Hypothalamus (tissue), 51 donors: ENCODE measurements around the gene NTN5.

Experiments
- DNase-seq, 51 donors: peaks; one replicate each; lab custom pipeline; 2025; lab: John Stamatoyannopoulos, UW

The NTN5 gene

DNA sequence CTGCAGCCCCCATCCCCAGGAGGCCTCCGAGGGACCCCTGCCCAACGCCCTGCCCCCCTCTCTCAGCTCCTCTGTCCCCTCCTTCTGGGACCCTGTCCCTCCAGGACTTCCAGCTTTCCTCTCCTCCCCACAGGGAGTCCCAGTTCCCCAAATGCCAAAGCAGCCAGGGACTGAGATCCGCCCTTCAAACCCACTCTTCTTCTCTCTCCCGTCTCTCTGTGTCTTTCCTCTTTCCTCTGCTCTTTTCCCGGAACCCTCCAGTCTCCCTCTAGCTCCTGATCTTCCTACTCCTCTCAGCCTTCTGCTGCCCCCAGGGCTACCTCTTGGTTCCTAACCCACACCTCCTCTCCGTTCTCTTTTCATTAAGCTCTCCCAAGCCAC, 27.2 kb downstream of the NTN5 start:
- DNase-seq: peak in 3 of 51 donors; percentile 17 to 49 (median 42)

DNA sequence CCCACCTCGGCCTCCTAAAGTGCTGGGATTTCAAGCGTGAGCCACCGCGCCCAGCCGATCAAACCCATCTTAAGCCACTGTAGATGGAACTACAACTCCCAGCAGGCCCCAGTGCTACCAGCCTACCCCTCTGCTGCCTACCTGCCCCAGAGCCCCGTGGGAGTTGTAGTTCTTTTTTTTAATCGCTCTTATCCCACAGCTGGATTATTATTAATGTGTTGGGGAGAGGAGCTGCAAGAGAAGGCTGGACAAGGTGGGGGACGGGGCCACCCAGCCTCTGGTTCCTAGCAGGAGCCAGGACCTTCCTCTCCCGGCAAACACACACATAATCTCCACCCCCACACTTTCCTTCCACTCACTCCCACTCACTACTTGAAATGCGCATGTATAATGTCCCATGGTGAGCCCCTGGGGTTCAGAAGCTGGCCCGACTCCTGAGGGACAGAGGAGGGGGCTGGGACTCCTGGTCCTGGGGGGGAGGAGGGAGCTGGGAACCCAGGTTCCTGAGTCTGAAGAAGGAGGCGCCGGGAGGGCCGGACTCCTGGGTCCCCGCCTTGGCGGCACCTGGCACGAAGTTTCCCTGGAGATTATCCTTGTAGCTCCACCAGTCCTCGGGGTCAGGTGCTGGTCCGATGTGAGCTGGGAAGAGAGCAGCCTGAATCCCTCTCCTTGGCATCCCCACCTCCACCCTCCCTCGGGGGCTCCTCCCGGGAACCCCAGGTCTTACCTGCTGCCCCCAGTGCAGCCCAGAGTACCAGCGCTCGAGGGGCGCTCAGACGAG, 27.8 kb downstream of the NTN5 start:
- peak in 47 of 51 donors; percentile 19 to 87 (median 68) for DNase-seq

DNA sequence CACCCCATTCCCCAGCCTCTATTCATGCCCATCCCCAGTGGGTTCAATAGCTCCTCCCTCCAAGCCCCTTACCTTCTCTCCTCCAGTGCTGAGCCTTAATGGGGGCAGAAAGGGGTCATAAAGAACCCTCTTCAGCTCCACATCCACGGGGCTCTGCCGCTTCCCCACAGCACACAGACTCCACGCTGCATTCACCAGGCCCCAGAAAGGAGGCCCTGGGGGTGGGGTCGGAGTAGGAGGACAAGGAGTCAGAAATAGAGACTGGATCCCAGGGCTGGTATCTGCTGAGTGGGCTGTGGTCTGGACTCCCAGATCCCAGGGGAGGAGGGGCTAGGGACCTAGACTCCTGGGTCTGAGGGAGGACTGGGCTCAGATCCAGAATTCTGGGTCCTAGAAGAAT, 28.5 kb downstream of the NTN5 start:
- DNase-seq: peak in 1 of 51 donors; percentile 61

DNA sequence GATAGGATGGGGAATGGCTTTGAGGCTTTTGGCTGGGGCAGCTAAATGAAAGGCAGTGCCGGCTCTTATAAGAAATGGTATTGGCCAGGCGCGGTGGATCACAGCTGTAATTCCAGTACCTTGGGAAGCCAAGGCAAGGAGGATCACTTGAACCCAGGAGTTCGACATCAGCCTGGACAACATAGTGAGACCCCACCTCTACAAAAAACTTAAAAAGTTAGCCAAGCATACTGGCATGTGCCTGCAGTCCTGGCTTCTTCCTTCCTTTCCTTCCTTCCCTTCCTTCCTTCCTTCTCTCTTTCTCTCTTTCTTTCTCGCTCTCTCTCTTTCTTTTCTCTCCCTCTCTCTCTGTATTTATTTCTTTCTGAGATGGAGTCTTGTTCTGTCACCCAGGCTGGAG, 30.0 kb downstream of the NTN5 start:
- no peak for DNase-seq

DNA sequence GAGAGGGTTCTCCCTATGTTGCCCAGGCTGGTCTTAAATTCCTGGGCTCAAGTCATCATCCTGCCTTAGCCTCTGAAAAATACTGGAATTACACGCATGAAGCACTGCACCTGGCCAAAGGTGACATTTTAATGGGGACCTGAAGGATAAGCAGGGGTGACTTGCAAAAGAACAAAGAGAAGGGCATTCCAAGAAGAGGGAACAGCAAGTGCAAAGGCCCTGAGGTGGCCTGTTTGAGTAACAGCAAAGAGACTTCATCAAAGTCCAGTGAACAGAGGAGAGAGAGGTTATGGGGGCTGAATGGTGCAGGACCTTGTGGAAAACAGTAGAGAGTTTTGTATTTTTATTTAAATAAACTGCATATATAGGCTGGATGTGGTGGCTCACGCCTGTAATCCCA, 31.0 kb downstream of the NTN5 start:
- no peak for DNase-seq

DNA sequence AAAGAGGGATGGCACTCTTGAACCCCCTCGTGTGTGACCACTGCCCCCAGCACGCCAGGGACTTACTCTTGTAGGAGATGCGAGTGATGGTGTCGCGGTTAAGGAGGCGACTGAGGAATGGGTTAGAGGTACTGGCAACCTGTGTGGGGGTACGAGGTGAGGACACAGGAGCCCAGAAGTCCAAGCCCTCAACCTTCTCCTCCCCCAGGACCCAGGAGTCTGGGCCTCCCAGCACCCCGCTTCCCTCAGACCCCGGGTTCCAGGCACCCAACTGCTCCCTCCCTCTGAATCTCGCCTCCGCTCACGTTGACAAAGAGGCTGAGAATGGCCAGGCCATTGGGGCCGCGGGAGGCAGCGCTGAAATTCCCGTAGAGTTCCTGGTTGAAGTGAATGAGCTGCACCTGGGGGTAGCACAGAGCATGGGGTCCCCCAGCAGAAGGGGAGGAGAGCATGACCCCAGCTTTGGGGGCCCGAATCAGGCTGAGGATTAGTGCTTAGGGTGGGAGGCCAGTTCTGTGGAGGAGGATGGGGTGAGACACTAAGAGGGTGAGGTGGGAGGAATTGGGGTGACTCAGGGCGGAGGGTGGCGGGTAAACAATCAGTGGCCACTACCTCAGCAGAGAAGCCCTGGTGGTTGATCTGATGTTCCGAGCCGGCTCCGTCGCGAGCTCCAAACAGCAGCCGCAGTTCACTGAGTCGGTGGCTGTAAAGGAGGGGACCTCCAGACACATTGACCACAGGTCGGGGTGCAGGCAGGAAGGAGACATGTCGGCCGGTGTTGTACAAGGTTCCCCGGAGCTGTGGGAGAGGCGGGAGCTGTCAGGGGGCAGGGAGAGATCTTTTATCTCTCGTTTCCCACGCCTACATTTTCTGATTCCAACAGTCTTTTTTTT, 33.1 kb downstream of the NTN5 start:
- DNase-seq: peak in 1 of 51 donors; percentile 21

DNA sequence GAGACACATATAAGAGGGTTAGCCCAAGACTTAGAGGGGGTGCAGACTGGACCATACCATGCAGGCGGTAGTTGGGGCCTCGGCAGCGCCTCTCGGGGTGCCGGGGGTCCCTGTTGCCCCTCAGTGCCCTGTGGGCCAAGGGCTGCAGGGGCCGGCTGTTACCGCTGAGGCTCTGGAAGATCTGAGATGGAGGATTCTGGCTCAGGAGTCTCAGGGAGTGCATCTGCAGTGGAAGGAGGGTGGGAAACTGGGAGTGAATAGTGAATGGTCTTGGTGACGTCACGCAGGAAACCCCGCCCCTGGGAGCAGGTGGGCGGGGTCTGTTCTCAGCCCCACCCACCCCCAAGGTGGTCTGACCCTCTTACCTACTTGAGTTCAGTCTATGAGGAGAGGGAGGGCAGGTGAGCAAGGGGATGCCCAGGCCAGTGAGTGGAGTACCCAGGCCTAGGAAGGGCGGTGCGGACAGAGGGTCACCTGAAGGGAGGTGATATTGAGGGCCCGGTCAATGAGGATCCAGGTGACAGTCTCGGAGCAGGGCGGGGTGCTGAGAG, 33.9 kb downstream of the NTN5 start:
- DNase-seq: peak in 6 of 51 donors; percentile 19 to 42 (median 31)

DNA sequence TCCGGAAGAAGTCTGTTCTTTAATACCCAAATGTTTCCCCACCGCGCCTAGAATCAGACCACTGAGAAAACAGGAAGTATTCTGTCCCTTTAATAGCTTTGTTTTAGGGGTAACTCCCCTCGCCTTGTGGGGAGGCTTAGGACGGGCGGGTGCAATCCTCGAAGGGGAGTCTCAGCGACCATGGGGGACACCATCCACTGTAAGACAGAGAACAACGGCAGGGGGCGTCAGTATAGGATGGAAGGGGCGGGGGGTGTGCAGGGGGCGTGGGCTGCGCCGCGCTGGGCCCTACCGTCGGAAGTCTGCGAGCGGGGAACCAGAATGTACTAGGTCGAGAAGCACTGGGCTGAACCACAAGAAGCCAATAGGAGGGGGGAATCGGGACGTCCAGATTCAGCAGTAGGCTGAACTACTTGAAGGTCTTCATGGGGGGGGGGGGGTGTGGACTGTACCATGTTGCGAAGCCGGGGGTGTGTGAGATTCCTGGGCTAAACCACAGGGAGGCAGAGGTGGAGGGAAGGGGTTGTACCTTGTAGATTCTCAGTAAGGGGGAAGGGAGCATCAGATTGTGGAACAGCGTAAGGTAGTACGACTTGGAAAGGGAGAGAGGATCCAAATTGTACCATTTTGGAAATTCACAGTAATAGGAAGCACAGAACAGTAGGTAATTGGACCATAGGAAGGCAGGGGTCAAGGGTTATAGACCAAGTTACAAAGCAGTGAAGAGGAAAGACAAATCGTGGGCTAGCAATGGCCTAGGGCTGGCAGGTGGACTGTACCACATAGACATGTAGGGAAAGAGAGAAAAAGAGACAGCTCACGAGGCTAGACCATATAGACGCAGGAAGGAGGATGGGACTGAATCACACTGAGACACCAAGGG, 34.6 kb downstream of the NTN5 start:
- DNase-seq: peak; percentile 47 to 95 (median 81)

DNA sequence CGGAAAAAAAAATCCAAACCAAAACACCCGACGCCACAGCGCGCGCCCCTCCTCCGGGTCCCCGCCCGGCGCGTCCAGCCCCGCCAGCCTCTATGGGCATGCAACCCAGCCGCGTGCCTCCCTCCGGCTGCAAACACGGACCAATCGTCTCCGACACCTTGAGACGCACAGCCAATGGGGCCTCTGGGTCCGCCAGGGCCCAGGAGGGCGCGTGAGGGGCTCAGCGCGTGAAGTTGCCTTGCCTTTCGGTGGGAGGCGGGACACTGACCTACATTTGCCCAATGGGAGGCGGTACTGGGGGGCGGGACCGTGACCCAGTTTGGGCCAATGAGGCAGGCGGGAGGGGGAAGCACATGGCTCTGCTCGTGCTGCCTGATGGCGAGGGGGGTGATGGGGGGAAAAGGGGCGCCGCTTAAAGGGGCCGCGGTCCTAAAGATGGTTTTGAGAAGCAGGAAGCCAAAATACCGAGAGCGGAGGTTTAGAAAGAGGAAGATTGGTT, 35.3 kb downstream of the NTN5 start:
- DNase-seq: peak; percentile 82 to 100 (median 99)

DNA sequence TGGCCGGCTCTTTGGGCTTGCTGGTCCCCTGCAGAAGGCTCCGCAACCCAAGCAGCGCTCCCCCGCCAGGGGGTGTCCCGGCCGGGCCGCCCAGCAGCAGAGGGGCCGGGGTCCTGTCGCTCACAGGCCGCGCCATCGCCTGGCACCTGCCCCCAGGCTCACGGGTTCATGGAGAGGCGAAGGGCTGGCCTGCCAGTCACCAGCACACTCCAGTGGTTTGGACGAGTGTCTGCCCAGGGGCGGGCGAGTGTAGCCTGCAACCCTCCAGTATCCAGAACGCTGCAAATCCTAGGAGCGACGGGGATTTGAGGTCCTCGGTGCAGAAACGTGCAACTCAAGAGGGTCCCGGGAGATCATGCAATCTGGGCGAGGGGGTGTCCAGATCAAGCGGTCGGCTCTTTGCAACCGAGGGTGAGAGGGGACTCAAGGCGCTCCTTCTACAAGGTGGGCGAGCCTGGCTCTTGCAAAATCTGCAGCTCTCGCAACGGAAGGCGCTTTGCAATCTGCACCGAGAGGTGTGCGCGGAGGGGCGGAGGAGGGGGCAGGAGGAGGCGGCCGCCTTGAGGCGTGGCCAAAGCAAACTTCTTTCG, 35.9 kb downstream of the NTN5 start, which contains the start of gene DBP:
Gene DBP, minus strand, starts transcription at position 521 of the 590 bp plus-strand sequence. Its CDS starts 385 bp downstream, at position 136.
- peak in 21 of 51 donors; percentile 34 to 79 (median 66) for DNase-seq

DNA sequence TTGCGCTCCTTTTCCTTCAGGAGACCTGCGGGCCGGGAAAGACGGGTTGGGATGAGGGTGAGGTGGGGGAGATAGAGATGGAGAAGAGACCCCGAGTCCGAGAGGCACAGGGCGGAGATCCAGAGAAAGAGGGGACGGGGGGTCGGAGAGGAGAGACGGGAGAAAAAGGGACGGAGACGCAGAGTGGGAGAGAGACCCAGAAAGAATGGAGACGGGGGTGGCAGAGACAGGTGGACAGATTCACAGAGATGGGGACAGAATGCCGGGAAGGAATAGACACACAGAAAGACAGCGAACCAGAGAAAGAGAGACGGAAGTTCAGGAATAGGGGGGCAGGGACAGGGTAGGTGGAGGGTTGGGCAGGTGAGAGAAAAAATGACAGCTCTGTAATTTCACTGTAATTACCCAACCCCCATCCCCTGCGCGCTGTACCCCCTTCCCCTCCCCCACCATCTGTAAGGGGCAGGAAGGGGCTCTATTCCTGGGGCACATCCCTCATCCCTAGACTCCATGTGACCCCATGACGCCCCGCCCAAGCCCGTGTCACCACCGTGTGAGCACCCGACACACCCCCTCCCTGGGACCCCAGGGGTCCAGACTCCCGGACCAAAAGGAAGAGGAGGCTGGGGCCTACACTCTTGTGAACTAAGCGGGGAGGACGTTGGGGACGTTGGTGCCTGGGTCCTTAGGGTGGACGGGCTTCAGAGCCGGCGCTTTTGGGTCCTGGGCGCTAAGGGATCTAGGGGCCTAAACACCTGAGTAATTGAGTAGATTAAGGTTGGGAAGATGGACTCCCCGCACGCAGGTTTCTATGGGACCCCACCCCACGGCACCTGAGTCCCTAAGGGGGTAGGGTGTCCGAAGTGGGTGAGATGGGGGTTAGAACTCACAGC, 36.6 kb downstream of the NTN5 start:
- peak in 33 of 51 donors; percentile 14 to 71 (median 39) for DNase-seq

DNA sequence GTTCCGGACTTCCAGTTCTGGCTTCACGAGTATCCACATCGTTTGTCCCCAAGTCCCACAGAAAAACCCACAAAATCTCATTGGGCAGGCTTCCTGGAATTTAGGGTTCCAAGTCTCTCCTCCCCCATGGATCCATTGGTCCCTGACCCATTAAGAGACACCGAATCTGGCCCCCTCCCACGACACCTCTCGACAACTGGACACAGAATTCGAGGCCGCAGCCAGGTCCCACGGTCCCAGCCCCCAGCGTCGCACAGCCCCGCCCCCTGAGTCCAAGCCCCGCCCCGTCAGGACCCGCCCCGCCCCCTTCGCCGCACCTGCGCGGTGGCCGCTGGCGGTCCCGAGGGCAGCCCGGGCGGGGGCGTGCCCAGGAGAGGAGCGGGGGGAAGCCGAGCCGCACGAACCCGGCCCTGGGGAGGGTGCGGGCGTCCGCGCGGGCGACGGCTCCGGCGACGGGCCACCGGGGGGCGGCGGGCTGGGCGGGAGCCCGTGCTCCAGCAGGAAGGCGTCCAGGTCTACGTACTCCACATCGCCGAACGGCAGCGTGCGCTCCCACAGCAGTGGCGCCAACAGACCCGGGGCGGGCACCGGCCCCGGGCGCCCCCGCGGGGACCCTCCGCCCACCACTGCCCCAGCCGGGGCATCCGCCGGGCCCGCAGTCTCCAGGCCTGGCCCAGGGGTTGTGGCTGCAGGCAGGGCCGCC, 37.4 kb downstream of the NTN5 start:
- DNase-seq: peak in 43 of 51 donors; percentile 18 to 83 (median 56)

DNA sequence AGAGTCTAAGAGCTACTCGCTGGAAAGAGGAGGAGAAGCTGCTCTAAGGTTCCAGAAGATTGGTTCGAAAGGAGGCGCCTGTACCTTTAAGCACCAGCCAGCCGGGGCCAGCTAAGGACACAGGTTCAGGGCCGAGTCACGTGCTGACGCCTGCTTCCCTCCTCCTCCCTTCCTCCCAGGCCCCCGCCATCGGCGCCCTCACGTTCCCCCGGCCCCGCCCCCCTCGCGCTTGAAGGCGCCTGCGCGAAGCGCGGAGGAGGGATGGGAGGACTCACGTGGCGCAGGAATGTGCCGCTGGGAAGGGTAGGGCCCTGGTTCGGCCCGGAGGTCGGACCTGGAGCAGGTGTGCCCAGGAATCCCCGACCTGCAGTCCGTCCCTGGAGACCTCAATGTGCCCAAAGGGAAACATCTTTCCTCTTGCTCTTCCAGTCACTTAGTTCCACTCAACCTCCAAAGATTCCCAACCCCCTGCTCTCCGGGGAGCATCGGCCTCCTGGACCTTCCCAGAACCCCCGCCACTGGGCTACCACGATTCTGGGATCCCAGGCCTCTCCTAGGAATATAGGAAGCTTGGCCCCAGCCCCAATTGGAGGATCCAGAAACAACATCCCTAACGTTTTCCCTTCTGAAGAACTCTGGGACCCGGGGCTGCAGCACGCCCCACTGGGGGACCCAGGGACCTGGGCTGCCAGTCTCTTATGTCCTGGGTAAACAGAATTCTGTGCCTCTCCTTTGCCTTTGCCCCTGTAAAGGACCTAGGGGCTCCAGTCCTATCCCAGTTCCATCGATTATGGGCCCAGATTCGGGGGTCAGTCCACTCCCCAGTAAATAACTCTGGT, 38.2 kb downstream of the NTN5 start:
- peak; percentile 25 to 96 (median 91) for DNase-seq

DNA sequence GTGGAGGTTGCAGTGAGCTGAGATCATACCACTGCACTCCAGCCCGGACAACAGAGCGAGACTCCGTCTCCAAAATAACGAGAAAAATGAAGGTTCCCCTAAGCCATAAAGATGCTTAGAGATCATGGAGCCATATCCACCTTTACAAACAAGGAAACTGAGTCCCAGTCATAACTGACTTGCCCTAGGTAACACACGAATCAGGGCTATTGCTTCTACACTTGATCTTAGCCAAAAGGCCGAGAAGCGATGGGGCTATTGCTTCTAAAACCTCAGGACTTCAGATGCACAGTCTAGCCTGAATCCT, 38.8 kb downstream of the NTN5 start:
- DNase-seq: no peak

DNA sequence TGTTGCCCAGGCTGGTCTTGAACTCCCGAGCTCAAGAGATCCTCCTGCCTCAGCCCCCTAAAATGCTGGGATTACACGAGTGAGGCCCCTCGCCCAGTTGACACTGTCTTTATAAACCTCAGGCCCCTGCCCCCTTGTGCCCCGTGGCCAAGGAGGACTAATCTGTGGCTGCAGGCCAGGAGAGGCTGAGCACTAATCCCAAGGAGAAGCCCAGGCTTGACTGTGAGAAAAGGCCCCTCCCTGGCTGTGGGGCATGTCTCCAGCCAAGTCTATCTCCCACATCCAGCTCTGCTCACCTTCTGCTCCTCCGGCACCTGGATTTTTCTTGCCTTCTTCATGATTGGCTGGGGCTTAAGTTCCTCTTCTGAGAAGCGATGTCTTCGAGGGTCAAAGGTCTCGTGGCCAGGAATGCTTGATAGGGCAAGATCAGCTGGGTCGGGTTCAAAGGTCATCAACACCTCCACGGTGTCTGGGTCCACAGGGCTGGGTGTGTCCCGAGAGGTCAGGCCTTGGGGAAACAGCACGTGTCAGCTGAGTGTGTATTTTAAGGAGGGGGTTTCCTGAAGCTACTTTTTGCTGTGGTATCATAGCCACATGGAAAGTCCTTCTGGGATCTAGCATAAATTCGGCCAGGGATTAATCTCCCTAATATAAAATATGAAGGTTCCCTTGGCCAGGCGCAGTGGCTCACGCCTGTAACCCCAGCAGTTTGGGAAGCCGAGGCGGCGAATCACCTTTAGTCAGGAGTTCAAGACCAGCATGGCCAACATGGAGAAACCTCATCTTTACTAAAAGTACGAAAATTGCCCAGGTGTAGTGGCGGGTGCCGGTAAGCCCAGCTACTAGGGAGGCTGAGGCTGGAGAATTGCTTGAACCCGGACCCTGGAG, 39.4 kb downstream of the NTN5 start:
- no peak for DNase-seq

DNA sequence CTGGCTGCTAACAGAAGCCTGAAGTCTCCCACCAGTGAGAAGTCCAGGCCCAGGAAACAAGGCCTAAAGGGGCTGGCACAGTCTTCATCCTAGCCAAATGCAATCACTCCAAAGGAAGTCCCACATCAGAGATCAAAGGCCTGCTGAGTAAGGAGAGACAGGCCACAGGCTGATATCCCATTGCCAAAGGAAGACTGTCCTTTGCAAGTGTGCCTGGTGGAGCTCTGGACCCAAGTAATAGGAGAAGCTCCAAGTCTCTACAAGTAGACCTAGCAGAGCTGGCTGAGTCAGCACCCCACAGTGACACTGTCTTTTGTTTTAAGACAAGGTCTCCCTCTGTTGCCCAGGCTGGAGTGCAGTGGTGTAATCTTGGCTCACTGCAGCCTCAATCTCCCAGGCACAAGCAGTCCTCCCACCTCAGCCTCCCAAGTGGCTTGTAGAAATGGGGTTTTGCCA, 40.1 kb downstream of the NTN5 start:
- no peak for DNase-seq
